WTC11 (cell line): ENCODE data around the gene CBX2. TPM values are rescaled to one million over a fixed set of nuclear protein-coding genes. Genes with fewer than 3 reads are reported as not detected.

Experiments
- ATAC-seq: fragments of 200-7000 bp; cut with Tn5 transposase; 2 replicates; pipeline ENCODE4 v1.10.0; 2021; ENCODE audit warnings: mild to moderate bottlenecking, moderate library complexity
- CTCF ChIA-PET: fragments of 300-600 bp; sonication (Branson Sonifier 250); formaldehyde crosslinking; loops from one replicate; lab custom pipeline; 2021; ENCODE audit warnings: antibody characterized with exemption; lab: Charles Lee
- POLR2A ChIA-PET: fragments of 350-600 bp; sonication (Branson Sonifier 250); formaldehyde crosslinking; loops from one replicate; lab custom pipeline; 2021; ENCODE audit warnings: antibody characterized with exemption; lab: Charles Lee
- DNase-seq: peaks from one replicate; pipeline ENCODE4 v3.0.0; 2021; ENCODE audit warnings: low spot score
- H3K27ac Mint-ChIP-seq: 2 replicates; pipeline ENCODE4 v1.8.0; 2021; ENCODE audit warnings: mixed read lengths
- H3K27me3 Mint-ChIP-seq: 2 replicates; pipeline ENCODE4 v1.8.0; 2021; ENCODE audit warnings: low read depth, mild to moderate bottlenecking, moderate library complexity, mixed read lengths
- H3K36me3 Mint-ChIP-seq: 2 replicates; pipeline ENCODE4 v1.8.0; 2021; ENCODE audit warnings: mixed read lengths
- H3K4me1 Mint-ChIP-seq: 2 replicates; pipeline ENCODE4 v1.8.0; 2022; ENCODE audit warnings: mixed read lengths
- H3K4me3 Mint-ChIP-seq: 2 replicates; pipeline ENCODE4 v1.8.0; 2021; ENCODE audit warnings: mild to moderate bottlenecking, moderate library complexity, mixed read lengths
- H3K9me3 Mint-ChIP-seq: 2 replicates; pipeline ENCODE4 v1.8.0; 2021; ENCODE audit warnings: mixed read lengths
- ELF4 ChIP-seq: sonication (generic); formaldehyde crosslinking; IDR thresholded peaks from 2 replicates; pipeline ENCODE4 v1.8.1; 2022; ENCODE audit warnings: low read depth, mild to moderate bottlenecking, moderate library complexity, missing genetic modification reagents
- ETV6 ChIP-seq: sonication (generic); formaldehyde crosslinking; IDR thresholded peaks from 2 replicates; pipeline ENCODE4 v1.8.1; 2022; ENCODE audit warnings: mild to moderate bottlenecking, missing genetic modification reagents
- FOXJ3 ChIP-seq: sonication (generic); formaldehyde crosslinking; IDR thresholded peaks from 2 replicates; pipeline ENCODE4 v1.9.0; 2021; ENCODE audit warnings: missing genetic modification reagents, mild to moderate bottlenecking, borderline replicate concordance
- FOXK1 ChIP-seq: sonication (generic); formaldehyde crosslinking; IDR thresholded peaks from 2 replicates; pipeline ENCODE4 v1.8.0; 2022; ENCODE audit warnings: mild to moderate bottlenecking, moderate library complexity, missing genetic modification reagents
- NFE2L1 ChIP-seq: sonication (generic); formaldehyde crosslinking; IDR thresholded peaks from 2 replicates; pipeline ENCODE4 v1.8.1; 2023; ENCODE audit warnings: missing genetic modification reagents
- NR1H2 ChIP-seq: sonication (generic); formaldehyde crosslinking; IDR thresholded peaks from 2 replicates; pipeline ENCODE4 v1.9.0; 2021; ENCODE audit warnings: mild to moderate bottlenecking, moderate library complexity, missing genetic modification reagents
- NR2C2 ChIP-seq: sonication (generic); formaldehyde crosslinking; IDR thresholded peaks from 2 replicates; pipeline ENCODE4 v1.8.0; 2022; ENCODE audit warnings: mild to moderate bottlenecking, missing genetic modification reagents
- RORB ChIP-seq: fragments of 250-450 bp; sonication (Bioruptor Pico); IDR thresholded peaks from 2 replicates; pipeline ENCODE4 v1.9.0; 2021; ENCODE audit warnings: mild to moderate bottlenecking
- SMAD4 ChIP-seq: sonication (generic); formaldehyde crosslinking; IDR thresholded peaks from 2 replicates; pipeline ENCODE4 v1.8.0; 2022; ENCODE audit warnings: mild to moderate bottlenecking, missing genetic modification reagents
- SOX15 ChIP-seq: fragments of 250-450 bp; sonication (Bioruptor Pico); IDR thresholded peaks from 2 replicates; pipeline ENCODE4 v1.9.0; 2021; ENCODE audit warnings: mild to moderate bottlenecking
- TCF7 ChIP-seq: sonication (generic); formaldehyde crosslinking; IDR thresholded peaks from 2 replicates; pipeline ENCODE4 v1.8.0; 2022; ENCODE audit warnings: mild to moderate bottlenecking, low read depth, missing genetic modification reagents, moderate library complexity
- TP53 ChIP-seq: sonication (generic); formaldehyde crosslinking; IDR thresholded peaks from 2 replicates; pipeline ENCODE4 v1.8.1; 2023; ENCODE audit warnings: mild to moderate bottlenecking, missing genetic modification reagents
- ZNF121 ChIP-seq: sonication (generic); formaldehyde crosslinking; IDR thresholded peaks from 2 replicates; pipeline ENCODE4 v1.8.0; 2023; ENCODE audit warnings: missing genetic modification reagents
- ZNF219 ChIP-seq: sonication (generic); formaldehyde crosslinking; IDR thresholded peaks from 2 replicates; pipeline ENCODE4 v1.8.0; 2023; ENCODE audit warnings: missing genetic modification reagents, mild to moderate bottlenecking, borderline replicate concordance
- ZNF263 ChIP-seq: sonication (generic); formaldehyde crosslinking; IDR thresholded peaks from 2 replicates; pipeline ENCODE4 v1.8.1; 2022; ENCODE audit warnings: low read depth, mild to moderate bottlenecking, moderate library complexity, missing genetic modification reagents
- ZNF396 ChIP-seq: fragments of 250-450 bp; sonication (Bioruptor Pico); IDR thresholded peaks from 2 replicates; pipeline ENCODE4 v1.8.0; 2021; ENCODE audit warnings: mild to moderate bottlenecking, moderate library complexity, borderline replicate concordance
- total RNA-seq: library from RNA; stranded (reverse); gene quantifications from 3 replicates; pipeline ENCODE4 v1.2.3, GENCODE V29; 2021
- TF ChIP-seq, protein P1 (sequence below): sonication (generic); formaldehyde crosslinking; IDR thresholded peaks from 2 replicates; pipeline ENCODE4 v1.8.1; 2023; ENCODE audit warnings: mild to moderate bottlenecking, moderate library complexity, missing genetic modification reagents
- TF ChIP-seq, protein P2 (sequence below): sonication (generic); formaldehyde crosslinking; IDR thresholded peaks from 2 replicates; pipeline ENCODE4 v1.8.1; 2022; ENCODE audit warnings: mild to moderate bottlenecking, moderate library complexity, missing genetic modification reagents
- TF ChIP-seq, protein P3 (sequence below): fragments of 250-450 bp; sonication (Bioruptor Pico); IDR thresholded peaks from 2 replicates; pipeline ENCODE4 v1.9.0; 2021; ENCODE audit warnings: mild to moderate bottlenecking
- TF ChIP-seq, protein P4 (sequence below): sonication (generic); formaldehyde crosslinking; IDR thresholded peaks from 2 replicates; pipeline ENCODE4 v1.8.1; 2023; ENCODE audit warnings: mild to moderate bottlenecking, missing genetic modification reagents, moderate library complexity
- TF ChIP-seq, protein P5 (sequence below): sonication (generic); formaldehyde crosslinking; IDR thresholded peaks from 2 replicates; pipeline ENCODE4 v1.8.0; 2023; ENCODE audit warnings: missing genetic modification reagents
- TF ChIP-seq, protein P6 (sequence below): sonication (generic); formaldehyde crosslinking; IDR thresholded peaks from 2 replicates; pipeline ENCODE4 v1.8.0; 2022; ENCODE audit warnings: mild to moderate bottlenecking, missing genetic modification reagents
- TF ChIP-seq, protein P7 (sequence below): fragments of 200-600 bp; IDR thresholded peaks from 2 replicates; pipeline ENCODE4 v1.8.0; 2022; ENCODE audit warnings: antibody characterized with exemption
- TF ChIP-seq, protein P8 (sequence below): fragments of 250-450 bp; sonication (Bioruptor Pico); IDR thresholded peaks from 2 replicates; pipeline ENCODE4 v1.9.0; 2021; ENCODE audit warnings: mild to moderate bottlenecking

The CBX2 gene
- total RNA-seq, 1 experiment from 2014 or later, result 85.5 TPM

DNA sequence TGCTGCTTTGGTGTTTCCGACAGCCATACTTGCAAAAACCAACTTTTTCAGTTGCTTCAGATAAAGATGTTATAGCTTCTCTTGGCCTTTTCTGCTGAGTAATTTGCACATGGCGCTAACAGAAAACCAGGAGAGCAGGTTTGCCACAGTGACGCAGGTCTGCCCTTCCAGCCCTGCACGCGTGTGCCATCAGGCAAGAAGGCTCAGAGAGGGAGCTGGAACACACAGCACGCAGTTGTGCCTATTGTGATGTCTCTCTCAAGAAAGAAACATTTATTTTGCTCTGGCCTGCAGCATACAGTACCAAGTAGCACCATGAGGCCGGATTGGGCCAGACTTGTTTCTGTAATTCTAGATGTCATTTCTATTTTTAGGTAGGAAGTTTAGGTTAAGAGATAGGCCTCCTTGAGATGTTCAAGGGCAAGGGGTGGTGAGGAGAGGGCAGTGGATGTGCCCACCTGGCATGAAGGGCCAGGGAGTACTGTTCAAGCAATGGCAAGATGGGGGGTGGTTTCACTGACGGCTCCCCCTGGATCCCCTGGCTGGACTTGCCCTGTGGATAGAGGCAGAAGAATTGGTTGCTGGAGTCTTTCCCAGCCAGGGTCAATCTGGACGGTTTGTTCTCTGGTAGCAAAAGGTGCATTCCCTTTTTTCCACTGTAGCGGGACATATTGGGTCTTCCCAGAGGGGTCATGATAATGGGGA is 1.9 kb downstream of the CBX2 start:
- peak overlapping the region; percentile 91 for H3K4me3 Mint-ChIP-seq
- POLR2A ChIA-PET, result no interaction called here
- H3K36me3 Mint-ChIP-seq, result peaks cover 42% of the 10 kb centered on the region
- CTCF ChIA-PET, result interaction anchor here (1.8 to 6.9 kb wide), 4 partner anchors 10 to 38 kb away, joined by 10 to 83 read pairs (median 34); partner anchors contain the start of gene CBX8
- TF ChIP-seq SOX15 (CRISPR knock-in tag) (no peak), ZNF263 (CRISPR knock-in tag) (no peak), NR2C2 (no peak), SMAD4 (no peak), TCF7 (no peak), ZNF121 (no peak), ZNF396 (no peak), FOXJ3 (CRISPR knock-in tag) (no peak), TP53 (CRISPR knock-in tag) (no peak), ELF4 (CRISPR knock-in tag) (no peak)
- TF ChIP-seq, protein P1, sequence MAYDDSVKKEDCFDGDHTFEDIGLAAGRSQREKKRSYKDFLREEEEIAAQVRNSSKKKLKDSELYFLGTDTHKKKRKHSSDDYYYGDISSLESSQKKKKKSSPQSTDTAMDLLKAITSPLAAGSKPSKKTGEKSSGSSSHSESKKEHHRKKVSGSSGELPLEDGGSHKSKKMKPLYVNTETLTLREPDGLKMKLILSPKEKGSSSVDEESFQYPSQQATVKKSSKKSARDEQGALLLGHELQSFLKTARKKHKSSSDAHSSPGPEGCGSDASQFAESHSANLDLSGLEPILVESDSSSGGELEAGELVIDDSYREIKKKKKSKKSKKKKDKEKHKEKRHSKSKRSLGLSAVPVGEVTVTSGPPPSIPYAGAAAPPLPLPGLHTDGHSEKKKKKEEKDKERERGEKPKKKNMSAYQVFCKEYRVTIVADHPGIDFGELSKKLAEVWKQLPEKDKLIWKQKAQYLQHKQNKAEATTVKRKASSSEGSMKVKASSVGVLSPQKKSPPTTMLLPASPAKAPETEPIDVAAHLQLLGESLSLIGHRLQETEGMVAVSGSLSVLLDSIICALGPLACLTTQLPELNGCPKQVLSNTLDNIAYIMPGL (CRISPR knock-in tag), result no peak
- TF ChIP-seq, protein P2, sequence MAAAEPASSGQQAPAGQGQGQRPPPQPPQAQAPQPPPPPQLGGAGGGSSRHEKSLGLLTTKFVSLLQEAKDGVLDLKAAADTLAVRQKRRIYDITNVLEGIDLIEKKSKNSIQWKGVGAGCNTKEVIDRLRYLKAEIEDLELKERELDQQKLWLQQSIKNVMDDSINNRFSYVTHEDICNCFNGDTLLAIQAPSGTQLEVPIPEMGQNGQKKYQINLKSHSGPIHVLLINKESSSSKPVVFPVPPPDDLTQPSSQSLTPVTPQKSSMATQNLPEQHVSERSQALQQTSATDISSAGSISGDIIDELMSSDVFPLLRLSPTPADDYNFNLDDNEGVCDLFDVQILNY (CRISPR knock-in tag), result no peak
- TF ChIP-seq, protein P3, sequence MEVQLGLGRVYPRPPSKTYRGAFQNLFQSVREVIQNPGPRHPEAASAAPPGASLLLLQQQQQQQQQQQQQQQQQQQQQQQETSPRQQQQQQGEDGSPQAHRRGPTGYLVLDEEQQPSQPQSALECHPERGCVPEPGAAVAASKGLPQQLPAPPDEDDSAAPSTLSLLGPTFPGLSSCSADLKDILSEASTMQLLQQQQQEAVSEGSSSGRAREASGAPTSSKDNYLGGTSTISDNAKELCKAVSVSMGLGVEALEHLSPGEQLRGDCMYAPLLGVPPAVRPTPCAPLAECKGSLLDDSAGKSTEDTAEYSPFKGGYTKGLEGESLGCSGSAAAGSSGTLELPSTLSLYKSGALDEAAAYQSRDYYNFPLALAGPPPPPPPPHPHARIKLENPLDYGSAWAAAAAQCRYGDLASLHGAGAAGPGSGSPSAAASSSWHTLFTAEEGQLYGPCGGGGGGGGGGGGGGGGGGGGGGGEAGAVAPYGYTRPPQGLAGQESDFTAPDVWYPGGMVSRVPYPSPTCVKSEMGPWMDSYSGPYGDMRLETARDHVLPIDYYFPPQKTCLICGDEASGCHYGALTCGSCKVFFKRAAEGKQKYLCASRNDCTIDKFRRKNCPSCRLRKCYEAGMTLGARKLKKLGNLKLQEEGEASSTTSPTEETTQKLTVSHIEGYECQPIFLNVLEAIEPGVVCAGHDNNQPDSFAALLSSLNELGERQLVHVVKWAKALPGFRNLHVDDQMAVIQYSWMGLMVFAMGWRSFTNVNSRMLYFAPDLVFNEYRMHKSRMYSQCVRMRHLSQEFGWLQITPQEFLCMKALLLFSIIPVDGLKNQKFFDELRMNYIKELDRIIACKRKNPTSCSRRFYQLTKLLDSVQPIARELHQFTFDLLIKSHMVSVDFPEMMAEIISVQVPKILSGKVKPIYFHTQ, result no peak
- TF ChIP-seq, protein P4, sequence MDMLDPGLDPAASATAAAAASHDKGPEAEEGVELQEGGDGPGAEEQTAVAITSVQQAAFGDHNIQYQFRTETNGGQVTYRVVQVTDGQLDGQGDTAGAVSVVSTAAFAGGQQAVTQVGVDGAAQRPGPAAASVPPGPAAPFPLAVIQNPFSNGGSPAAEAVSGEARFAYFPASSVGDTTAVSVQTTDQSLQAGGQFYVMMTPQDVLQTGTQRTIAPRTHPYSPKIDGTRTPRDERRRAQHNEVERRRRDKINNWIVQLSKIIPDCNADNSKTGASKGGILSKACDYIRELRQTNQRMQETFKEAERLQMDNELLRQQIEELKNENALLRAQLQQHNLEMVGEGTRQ (CRISPR knock-in tag), result no peak
- TF ChIP-seq, protein P5, sequence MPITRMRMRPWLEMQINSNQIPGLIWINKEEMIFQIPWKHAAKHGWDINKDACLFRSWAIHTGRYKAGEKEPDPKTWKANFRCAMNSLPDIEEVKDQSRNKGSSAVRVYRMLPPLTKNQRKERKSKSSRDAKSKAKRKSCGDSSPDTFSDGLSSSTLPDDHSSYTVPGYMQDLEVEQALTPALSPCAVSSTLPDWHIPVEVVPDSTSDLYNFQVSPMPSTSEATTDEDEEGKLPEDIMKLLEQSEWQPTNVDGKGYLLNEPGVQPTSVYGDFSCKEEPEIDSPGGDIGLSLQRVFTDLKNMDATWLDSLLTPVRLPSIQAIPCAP, result no peak
- H3K4me1 Mint-ChIP-seq, result peaks cover 48% of the 10 kb centered on the region
- H3K27ac Mint-ChIP-seq, result peak overlapping the region; percentile 8; the same call in 1 of the 2 replicates
- H3K9me3 Mint-ChIP-seq, result no peaks in the 10 kb centered on the region
- DNase-seq (no peak), ATAC-seq (no peak)
- peaks cover 6% of the 10 kb centered on the region for H3K27me3 Mint-ChIP-seq

DNA sequence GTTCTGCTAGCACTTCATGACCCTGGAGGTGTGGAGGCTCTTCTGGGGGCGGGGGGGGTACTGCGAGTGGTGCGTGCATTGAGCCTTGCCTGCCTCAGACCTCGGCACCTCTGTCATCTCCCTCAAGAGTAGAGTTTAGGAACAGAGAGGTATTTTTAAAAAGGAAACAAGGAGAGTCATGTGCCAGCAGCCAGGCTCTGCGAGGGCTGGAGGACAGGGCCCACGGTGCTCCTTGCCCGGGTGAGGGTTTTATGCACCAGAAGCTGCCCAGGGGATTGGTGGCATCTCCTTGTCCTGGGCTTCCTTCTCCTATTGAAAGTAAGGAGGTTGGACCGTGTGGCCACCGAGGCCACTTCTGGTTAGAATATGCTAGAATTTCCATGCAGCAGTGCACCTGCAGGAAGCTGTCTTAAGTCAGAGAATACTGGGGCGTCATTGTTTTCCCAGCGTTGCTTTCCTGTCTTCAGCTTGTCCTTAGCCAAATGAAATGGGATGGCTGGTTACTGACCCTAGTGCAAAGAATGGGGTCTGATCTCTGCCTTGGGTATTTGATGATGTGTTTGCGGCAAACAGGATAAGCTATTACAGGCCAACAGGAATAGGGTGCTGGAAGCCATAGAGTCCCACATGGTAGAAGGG is 3.2 kb downstream of the CBX2 start:
- ChIA-PET CTCF (interaction anchor here (1.3 to 2.3 kb wide), 3 partner anchors 8 to 39 kb away, joined by 4 to 11 read pairs (median 9); no protein-coding TSS in a partner anchor), POLR2A (no interaction called here)
- Mint-ChIP-seq H3K9me3 (no peaks in the 10 kb centered on the region), H3K4me1 (peaks cover 40% of the 10 kb centered on the region), H3K27ac (no peak overlapping the region), H3K27me3 (no peaks in the 10 kb centered on the region; the same call in 1 of the 2 replicates), H3K4me3 (no peak overlapping the region), H3K36me3 (peaks cover 48% of the 10 kb centered on the region)
- TF ChIP-seq ETV6 (CRISPR knock-in tag) (no peak), ELF4 (CRISPR knock-in tag) (no peak), NFE2L1 (CRISPR knock-in tag) (no peak), FOXJ3 (CRISPR knock-in tag) (no peak), ZNF121 (no peak), FOXK1 (CRISPR knock-in tag) (no peak), ZNF219 (no peak), NR1H2 (CRISPR knock-in tag) (no peak), RORB (CRISPR knock-in tag) (no peak), ZNF396 (no peak), TCF7 (no peak)
- TF ChIP-seq, protein P6, sequence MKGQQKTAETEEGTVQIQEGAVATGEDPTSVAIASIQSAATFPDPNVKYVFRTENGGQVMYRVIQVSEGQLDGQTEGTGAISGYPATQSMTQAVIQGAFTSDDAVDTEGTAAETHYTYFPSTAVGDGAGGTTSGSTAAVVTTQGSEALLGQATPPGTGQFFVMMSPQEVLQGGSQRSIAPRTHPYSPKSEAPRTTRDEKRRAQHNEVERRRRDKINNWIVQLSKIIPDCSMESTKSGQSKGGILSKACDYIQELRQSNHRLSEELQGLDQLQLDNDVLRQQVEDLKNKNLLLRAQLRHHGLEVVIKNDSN (CRISPR knock-in tag), result no peak
- TF ChIP-seq, protein P7, sequence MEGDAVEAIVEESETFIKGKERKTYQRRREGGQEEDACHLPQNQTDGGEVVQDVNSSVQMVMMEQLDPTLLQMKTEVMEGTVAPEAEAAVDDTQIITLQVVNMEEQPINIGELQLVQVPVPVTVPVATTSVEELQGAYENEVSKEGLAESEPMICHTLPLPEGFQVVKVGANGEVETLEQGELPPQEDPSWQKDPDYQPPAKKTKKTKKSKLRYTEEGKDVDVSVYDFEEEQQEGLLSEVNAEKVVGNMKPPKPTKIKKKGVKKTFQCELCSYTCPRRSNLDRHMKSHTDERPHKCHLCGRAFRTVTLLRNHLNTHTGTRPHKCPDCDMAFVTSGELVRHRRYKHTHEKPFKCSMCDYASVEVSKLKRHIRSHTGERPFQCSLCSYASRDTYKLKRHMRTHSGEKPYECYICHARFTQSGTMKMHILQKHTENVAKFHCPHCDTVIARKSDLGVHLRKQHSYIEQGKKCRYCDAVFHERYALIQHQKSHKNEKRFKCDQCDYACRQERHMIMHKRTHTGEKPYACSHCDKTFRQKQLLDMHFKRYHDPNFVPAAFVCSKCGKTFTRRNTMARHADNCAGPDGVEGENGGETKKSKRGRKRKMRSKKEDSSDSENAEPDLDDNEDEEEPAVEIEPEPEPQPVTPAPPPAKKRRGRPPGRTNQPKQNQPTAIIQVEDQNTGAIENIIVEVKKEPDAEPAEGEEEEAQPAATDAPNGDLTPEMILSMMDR, result no peak
- TF ChIP-seq, protein P8, sequence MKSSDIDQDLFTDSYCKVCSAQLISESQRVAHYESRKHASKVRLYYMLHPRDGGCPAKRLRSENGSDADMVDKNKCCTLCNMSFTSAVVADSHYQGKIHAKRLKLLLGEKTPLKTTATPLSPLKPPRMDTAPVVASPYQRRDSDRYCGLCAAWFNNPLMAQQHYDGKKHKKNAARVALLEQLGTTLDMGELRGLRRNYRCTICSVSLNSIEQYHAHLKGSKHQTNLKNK (CRISPR knock-in tag), result no peak
- no peak for ATAC-seq
- DNase-seq, result no peak
